Endothelial cell of umbilical vein (primary cell): ENCODE data around the gene DNAJC21.

Experiments
- CTCF ChIP-seq, 2 donors: IDR thresholded peaks; 1 replicate in 1 of 2; 2 replicates in 1 of 2; pipeline ENCODE4 v1.5.1; 2011; ENCODE audit warnings: low read length in 2 of 2, mild to moderate bottlenecking in 2 of 2, moderate library complexity in 2 of 2, control low read depth in 1 of 2, inconsistent platforms in 1 of 2, low read depth in 1 of 2; ENCODE audit not compliant: insufficient read depth in 1 of 2; ENCODE audit errors: extremely low read depth in 1 of 2
- EZH2 ChIP-seq: IDR thresholded peaks from 2 replicates; pipeline ENCODE4 v1.6.1; 2012; ENCODE audit warnings: borderline replicate concordance, low read depth, mild to moderate bottlenecking, moderate library complexity, low read length, inconsistent platforms; ENCODE audit not compliant: severe bottlenecking

DNA sequence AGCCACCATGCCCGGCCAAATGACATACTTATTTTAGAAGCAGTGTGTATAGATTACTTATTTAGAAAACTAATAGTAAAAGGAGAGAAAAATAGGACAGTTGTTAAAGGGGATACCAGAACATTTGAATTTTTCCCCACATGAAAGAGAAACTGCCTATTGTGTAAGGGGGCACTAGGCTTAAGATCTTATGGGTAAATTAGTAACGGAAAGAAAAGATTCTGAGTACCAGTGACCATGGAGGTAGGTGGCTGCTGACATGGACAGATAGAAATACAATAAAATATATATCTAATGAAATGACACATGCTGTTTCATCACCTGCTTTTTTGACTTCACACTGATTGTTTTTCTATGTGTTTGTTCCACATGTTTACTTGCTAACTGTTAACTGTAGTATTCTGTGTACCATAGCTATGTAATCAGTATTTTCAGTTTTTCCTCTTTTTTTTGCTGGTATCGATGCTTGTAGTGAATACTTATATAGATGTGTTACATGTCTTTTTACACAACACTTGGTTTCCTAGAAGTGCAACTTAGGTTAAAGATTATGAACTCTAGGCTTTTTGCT lies 3.0 kb upstream of the DNAJC21 start:
- TF ChIP-seq EZH2, result no peak
- no peak for TF ChIP-seq CTCF (IDR thresholded peaks at IDR 0.05; ENCODE audit: extremely low read depth in 1 of 2, insufficient read depth in 1 of 2, low read depth in 1 of 2, low read length in 2 of 2)
